Measurements from ENCODE around the gene NEIL1. TPM values are rescaled to one million over a fixed set of nuclear protein-coding genes. Genes with fewer than 3 reads are reported as not detected.
"Not testable (repeated sequence)": the region's sequence is repeated elsewhere in the genome, so short reads cannot be mapped to it uniquely, and the experiment has no call there.

Gene NEIL1
- 3.3 TPM for polyA plus RNA-seq (2013, experiment 1 of 2)
- polyA plus RNA-seq (2013, experiment 2 of 2): 3.1 TPM

- Histone ChIP-seq H4K91ac (ENCODE audit: low read length) (peak within 1 kb of the TSS; percentile 74), H3K18ac (ENCODE audit: low read depth in 1 of 2, low read length in 2 of 2) (peak within 1 kb of the TSS; percentile 75 to 82), H3K14ac (ENCODE audit: low read length in 2 of 2) (peak within 1 kb of the TSS in 1 of 2 experiments; percentile 81), H3K4me1 (ENCODE audit: control insufficient read depth, insufficient read depth, low read depth, low read length) (peaks cover 20% of the 10 kb centered on the region), H3K27ac (ENCODE audit: low read length, poor library complexity, severe bottlenecking) (no peak within 1 kb of the TSS), H3K27me3 (ENCODE audit: control insufficient read depth in 1 of 2, insufficient read depth in 1 of 2, low read length in 2 of 2) (peaks cover 8 to 11% of the 10 kb centered on the region in 2 experiments), H3K4ac (ENCODE audit: low read depth in 1 of 2, low read length in 2 of 2) (peak within 1 kb of the TSS; percentile 57 to 60), H2BK15ac (ENCODE audit: low read depth, poor library complexity, severe bottlenecking) (peak within 1 kb of the TSS; percentile 65), H3K36me3 (ENCODE audit: control insufficient read depth in 1 of 2, insufficient read depth in 2 of 2, low read depth in 1 of 2, low read length in 2 of 2) (peaks cover under 1 to 5% of the 10 kb centered on the region in 2 experiments), H3K79me1 (replicated peaks; ENCODE audit: low read length, poor library complexity, severe bottlenecking) (peaks cover 5% of the 10 kb centered on the region), H3K9ac (ENCODE audit: low read length) (peak within 1 kb of the TSS; percentile 83), H2AK5ac (ENCODE audit: low read length, severe bottlenecking) (no peak within 1 kb of the TSS), H2BK120ac (ENCODE audit: low read depth, low read length) (peak within 1 kb of the TSS; percentile 64), H2AFZ (ENCODE audit: low read depth, low read length) (peak within 1 kb of the TSS; percentile 92), H3K4me2 (ENCODE audit: low read length, poor library complexity, severe bottlenecking) (peak within 1 kb of the TSS; percentile 98), H3K9me3 (ENCODE audit: control insufficient read depth, low read length) (no peaks in the 10 kb centered on the region), H4K8ac (ENCODE audit: low read length) (peak within 1 kb of the TSS; percentile 85), H3K23ac (ENCODE audit: low read length in 2 of 2) (peak within 1 kb of the TSS in 1 of 2 experiments; percentile 46), H3K4me3 (ENCODE audit: insufficient read depth in 1 of 2, low read depth in 1 of 2, low read length in 2 of 2) (peak within 1 kb of the TSS; percentile 66 to 83), H2BK12ac (ENCODE audit: low read length in 2 of 2) (peak within 1 kb of the TSS in 1 of 2 experiments; percentile 24), H2BK5ac (ENCODE audit: low read depth, low read length, poor library complexity, severe bottlenecking) (peak within 1 kb of the TSS; percentile 70)
- 40% methylated on average over 20 of the region's 20 CpGs for WGBS
- peak; percentile 22 for DNase-seq
These were observed at the start of gene NEIL1 for GRCh38 chr15:75346796-75347221. Gene NEIL1, plus strand, starts transcription at chr15:75347039. Its CDS starts 1,867 bp downstream, at chr15:75348906.

GRCh38 chr15:75298541-75299310, 48.1 kb upstream of the NEIL1 start:
- H2BK15ac ChIP-seq (ENCODE audit: low read depth, poor library complexity, severe bottlenecking); H3K9ac ChIP-seq (ENCODE audit: low read length); H3K4ac ChIP-seq (ENCODE audit: low read depth in 1 of 2, low read length in 2 of 2); H2AK5ac ChIP-seq (ENCODE audit: low read length, severe bottlenecking); H3K4me3 ChIP-seq (ENCODE audit: insufficient read depth in 1 of 2, low read depth in 1 of 2, low read length in 2 of 2); H4K8ac ChIP-seq (ENCODE audit: low read length); H3K23ac ChIP-seq (ENCODE audit: low read length in 2 of 2); H4K91ac ChIP-seq (ENCODE audit: low read length); H2BK5ac ChIP-seq (ENCODE audit: low read depth, low read length, poor library complexity, severe bottlenecking); H2BK12ac ChIP-seq (ENCODE audit: low read length in 2 of 2); H3K9me3 ChIP-seq (ENCODE audit: control insufficient read depth, low read length); H3K4me2 ChIP-seq (ENCODE audit: low read length, poor library complexity, severe bottlenecking); H3K14ac ChIP-seq (ENCODE audit: low read length in 2 of 2); H3K27me3 ChIP-seq (ENCODE audit: control insufficient read depth in 1 of 2, insufficient read depth in 1 of 2, low read length in 2 of 2); H3K27ac ChIP-seq (ENCODE audit: low read length, poor library complexity, severe bottlenecking); H3K18ac ChIP-seq (ENCODE audit: low read depth in 1 of 2, low read length in 2 of 2); H3K4me1 ChIP-seq (ENCODE audit: control insufficient read depth, insufficient read depth, low read depth, low read length); H3K79me1 ChIP-seq (replicated peaks; ENCODE audit: low read length, poor library complexity, severe bottlenecking); DNase-seq; H3K36me3 ChIP-seq (ENCODE audit: control insufficient read depth in 1 of 2, insufficient read depth in 2 of 2, low read depth in 1 of 2, low read length in 2 of 2); H2AFZ ChIP-seq (ENCODE audit: low read depth, low read length); H2BK120ac ChIP-seq (ENCODE audit: low read depth, low read length): not testable (repeated sequence)
- WGBS: no CpG with 5 or more reads among the region's 13 CpGs

GRCh38 chr15:75299311-75299688, 47.5 kb upstream of the NEIL1 start:
- not testable (repeated sequence) for H2BK120ac ChIP-seq (ENCODE audit: low read depth, low read length); H3K4me3 ChIP-seq (ENCODE audit: insufficient read depth in 1 of 2, low read depth in 1 of 2, low read length in 2 of 2); H3K79me1 ChIP-seq (replicated peaks; ENCODE audit: low read length, poor library complexity, severe bottlenecking); H4K8ac ChIP-seq (ENCODE audit: low read length); H2BK15ac ChIP-seq (ENCODE audit: low read depth, poor library complexity, severe bottlenecking); H3K23ac ChIP-seq (ENCODE audit: low read length in 2 of 2); H2BK12ac ChIP-seq (ENCODE audit: low read length in 2 of 2); H3K4ac ChIP-seq (ENCODE audit: low read depth in 1 of 2, low read length in 2 of 2); H3K36me3 ChIP-seq (ENCODE audit: control insufficient read depth in 1 of 2, insufficient read depth in 2 of 2, low read depth in 1 of 2, low read length in 2 of 2); H4K91ac ChIP-seq (ENCODE audit: low read length); H2AK5ac ChIP-seq (ENCODE audit: low read length, severe bottlenecking); H2BK5ac ChIP-seq (ENCODE audit: low read depth, low read length, poor library complexity, severe bottlenecking); H3K18ac ChIP-seq (ENCODE audit: low read depth in 1 of 2, low read length in 2 of 2); H3K9ac ChIP-seq (ENCODE audit: low read length); H3K27ac ChIP-seq (ENCODE audit: low read length, poor library complexity, severe bottlenecking); H3K4me2 ChIP-seq (ENCODE audit: low read length, poor library complexity, severe bottlenecking); H3K14ac ChIP-seq (ENCODE audit: low read length in 2 of 2); DNase-seq; H2AFZ ChIP-seq (ENCODE audit: low read depth, low read length); H3K4me1 ChIP-seq (ENCODE audit: control insufficient read depth, insufficient read depth, low read depth, low read length); H3K9me3 ChIP-seq (ENCODE audit: control insufficient read depth, low read length)
- peaks cover 5 to 13% of the 10 kb centered on the region in 2 experiments for H3K27me3 ChIP-seq (ENCODE audit: control insufficient read depth in 1 of 2, insufficient read depth in 1 of 2, low read length in 2 of 2)
- 0% methylated on average over 3 of the region's 6 CpGs for WGBS

GRCh38 chr15:75300026-75300425, 46.8 kb upstream of the NEIL1 start:
- not testable (repeated sequence) for H2BK15ac ChIP-seq (ENCODE audit: low read depth, poor library complexity, severe bottlenecking); H4K8ac ChIP-seq (ENCODE audit: low read length); H3K4me1 ChIP-seq (ENCODE audit: control insufficient read depth, insufficient read depth, low read depth, low read length); H2AFZ ChIP-seq (ENCODE audit: low read depth, low read length); H3K4ac ChIP-seq (ENCODE audit: low read depth in 1 of 2, low read length in 2 of 2); H3K23ac ChIP-seq (ENCODE audit: low read length in 2 of 2); H3K36me3 ChIP-seq (ENCODE audit: control insufficient read depth in 1 of 2, insufficient read depth in 2 of 2, low read depth in 1 of 2, low read length in 2 of 2); H3K9ac ChIP-seq (ENCODE audit: low read length); H3K27ac ChIP-seq (ENCODE audit: low read length, poor library complexity, severe bottlenecking); H3K9me3 ChIP-seq (ENCODE audit: control insufficient read depth, low read length); H2BK5ac ChIP-seq (ENCODE audit: low read depth, low read length, poor library complexity, severe bottlenecking); H3K14ac ChIP-seq (ENCODE audit: low read length in 2 of 2); H3K4me2 ChIP-seq (ENCODE audit: low read length, poor library complexity, severe bottlenecking); H4K91ac ChIP-seq (ENCODE audit: low read length); DNase-seq; H3K79me1 ChIP-seq (replicated peaks; ENCODE audit: low read length, poor library complexity, severe bottlenecking); H2AK5ac ChIP-seq (ENCODE audit: low read length, severe bottlenecking); H2BK120ac ChIP-seq (ENCODE audit: low read depth, low read length); H3K18ac ChIP-seq (ENCODE audit: low read depth in 1 of 2, low read length in 2 of 2); H3K4me3 ChIP-seq (ENCODE audit: insufficient read depth in 1 of 2, low read depth in 1 of 2, low read length in 2 of 2); H2BK12ac ChIP-seq (ENCODE audit: low read length in 2 of 2)
- peaks cover 10 to 18% of the 10 kb centered on the region in 2 experiments for H3K27me3 ChIP-seq (ENCODE audit: control insufficient read depth in 1 of 2, insufficient read depth in 1 of 2, low read length in 2 of 2)
- 46% methylated on average over 3 of the region's 6 CpGs for WGBS
